Measurements from ENCODE around the gene RNF166. TPM values are rescaled to one million over a fixed set of nuclear protein-coding genes. Genes with fewer than 3 reads are reported as not detected.

The RNF166 gene
- total and polyA plus RNA-seq, 2 of the 13 experiments (the other 11 are each of a cell fraction or from before 2014, with no cell fraction given), result 21.4 to 23.0 TPM

GRCh38 chr16:88695218-88695617, 11.0 kb downstream of the RNF166 start (continued):
- TF ChIP-seq HIC2 (CRISPR knock-in tag; IDR thresholded peaks at IDR 0.05; ENCODE audit: low read depth) (peak; percentile 46; the same call in 1 of the 2 replicates), TRAFD1 (CRISPR knock-in tag; IDR thresholded peaks at IDR 0.05; ENCODE audit: borderline replicate concordance) (no peak), ZNF709 (CRISPR knock-in tag; IDR thresholded peaks at IDR 0.05) (no peak), FUBP1 (CRISPR knock-in tag; IDR thresholded peaks at IDR 0.05; ENCODE audit: borderline replicate concordance) (no peak), ZFX (CRISPR knock-in tag; IDR thresholded peaks at IDR 0.05; ENCODE audit: low read depth) (peak; percentile 27; the same call in 1 of the 2 replicates), ZNF687 (CRISPR knock-in tag; IDR thresholded peaks at IDR 0.05) (peak; percentile 13; the same call in 1 of the 2 replicates), PHF5A (CRISPR knock-in tag; IDR thresholded peaks at IDR 0.05; ENCODE audit: low read depth, unreplicated experiment) (no peak), IKZF4 (CRISPR knock-in tag; IDR thresholded peaks at IDR 0.05; ENCODE audit: borderline replicate concordance, low read depth, not compliant biosample characterization) (no peak), ZNF782 (CRISPR knock-in tag; IDR thresholded peaks at IDR 0.05; ENCODE audit: borderline replicate concordance) (no peak), KLF6 (CRISPR knock-in tag; IDR thresholded peaks at IDR 0.05) (no peak), BRCA1 (CRISPR knock-in tag; IDR thresholded peaks at IDR 0.05) (no peak), U2AF2 (IDR thresholded peaks at IDR 0.05; ENCODE audit: low read depth, low read length) (no peak), ZBTB49 (CRISPR knock-in tag; IDR thresholded peaks at IDR 0.05; ENCODE audit: borderline replicate concordance) (no peak)
